Breast epithelium (tissue), 4 donors: ENCODE measurements around the gene MB21D2. TPM values are rescaled to one million over a fixed set of nuclear protein-coding genes. Genes with fewer than 3 reads are reported as not detected.
A peak's percentile ranks its signal among the peaks of the same experiment; 100 is the strongest.

Source experiments
- DNase-seq, 2 donors: peaks; one replicate each; pipeline ENCODE4 v3.0.0-alpha.2; 2019; ENCODE audit warnings: low spot score in 2 of 2
- H3K27ac ChIP-seq, 2 donors: fragments of 200-600 bp; sonication (generic) in 1 of 2; one replicate each; pipeline ENCODE4 v1.5.1; 2016 to 2019; ENCODE audit warnings: mild to moderate bottlenecking in 1 of 2
- H3K27me3 ChIP-seq, 2 donors: fragments of 200-600 bp; sonication (generic) in 1 of 2; one replicate each; pipeline versions ENCODE4 v1.5.1 to v1.6.0; 2017 to 2019; ENCODE audit warnings: control low read depth in 1 of 2, mild to moderate bottlenecking in 1 of 2
- H3K36me3 ChIP-seq: fragments of 200-600 bp; one replicate; pipeline ENCODE4 v1.5.1; 2019
- H3K4me1 ChIP-seq, 2 donors: fragments of 200-600 bp; sonication (generic); one replicate each; pipeline ENCODE4 v1.5.1; 2016 to 2019; ENCODE audit warnings: control low read depth in 1 of 2
- H3K4me3 ChIP-seq, 3 donors: fragments of 200-600 bp; sonication (generic); 1 replicate in 2 of 3; 2 replicates in 1 of 3; pipeline ENCODE4 v1.5.1; 2016 to 2019; ENCODE audit warnings: mild to moderate bottlenecking in 3 of 3, moderate library complexity in 2 of 3
- H3K9me3 ChIP-seq, 2 donors: fragments of 200-600 bp; sonication (generic) in 1 of 2; one replicate each; pipeline ENCODE4 v1.5.1; 2016 to 2019; ENCODE audit warnings: control low read depth in 1 of 2
- CTCF ChIP-seq, 3 donors: fragments of 450-650 bp; IDR thresholded peaks; one replicate each; pipeline ENCODE4 v1.5.1; 2016 to 2017; ENCODE audit warnings: antibody characterized with exemption in 3 of 3, mild to moderate bottlenecking in 3 of 3, moderate library complexity in 3 of 3
- POLR2A ChIP-seq: fragments of 450-650 bp; IDR thresholded peaks from one replicate; pipeline ENCODE4 v1.6.1; 2016; ENCODE audit warnings: antibody characterized with exemption, mild to moderate bottlenecking, moderate library complexity
- POLR2AphosphoS5 ChIP-seq, 3 donors: sonication (generic); formaldehyde crosslinking; IDR thresholded peaks; one replicate each; pipeline ENCODE4 v1.6.1; 2017; ENCODE audit warnings: antibody characterized with exemption in 3 of 3
- intact Hi-C: fragments of 100-400 bp; cut with DNase I; formaldehyde crosslinking; loops from one replicate; pipeline ENCODE4 v1.15.1; 2023; ENCODE audit warnings: low total_unique reads
- total RNA-seq, 3 donors: library from RNA; depleted of rRNA; stranded (reverse); fragments of >200 nt; gene quantifications; one replicate each; pipeline ENCODE4 v1.1.0, GENCODE V29; 2016

Gene MB21D2
- total RNA-seq, 3 donors from 2014 or later: 4.0 to 11.9 (median 6.2) TPM

- no peak for DNase-seq
- Histone ChIP-seq H3K4me1 (no peaks in the 10 kb centered on the region), H3K4me3 (no peak overlapping the region), H3K27ac (no peak overlapping the region), H3K27me3 (no peaks in the 10 kb centered on the region), H3K9me3 (no peaks in the 10 kb centered on the region), H3K36me3 (no peaks in the 10 kb centered on the region)
- intact Hi-C loops: no loop called here
- TF ChIP-seq POLR2AphosphoS5 (IDR thresholded peaks at IDR 0.05): no peak
- TF ChIP-seq CTCF (IDR thresholded peaks at IDR 0.05): no peak
- TF ChIP-seq POLR2A: no peak
These were observed 23.0 kb downstream of the MB21D2 start for GRCh38 chr3:192894676-192895075.

- peak in 1 of 2 donors; percentile 61 for DNase-seq
- Histone ChIP-seq H3K27me3 (no peaks in the 10 kb centered on the region), H3K9me3 (no peaks in the 10 kb centered on the region), H3K4me3 (no peak overlapping the region), H3K4me1 (no peaks in the 10 kb centered on the region), H3K36me3 (no peaks in the 10 kb centered on the region), H3K27ac (peak overlapping the region in 1 of 2 donors; percentile 51)
- intact Hi-C loops: no loop called here
- TF ChIP-seq POLR2AphosphoS5 (IDR thresholded peaks at IDR 0.05): no peak
- TF ChIP-seq CTCF (IDR thresholded peaks at IDR 0.05): no peak
- TF ChIP-seq POLR2A: no peak
These were observed 24.5 kb downstream of the MB21D2 start for GRCh38 chr3:192892981-192893700.

- no peak overlapping the region for H3K4me3 ChIP-seq
- no peak for DNase-seq
- H3K27me3 ChIP-seq: no peaks in the 10 kb centered on the region
- no peaks in the 10 kb centered on the region for H3K36me3 ChIP-seq
- no peaks in the 10 kb centered on the region for H3K9me3 ChIP-seq
- intact Hi-C loops: no loop called here
- no peak overlapping the region for H3K27ac ChIP-seq
- H3K4me1 ChIP-seq: no peaks in the 10 kb centered on the region
- TF ChIP-seq POLR2AphosphoS5 (IDR thresholded peaks at IDR 0.05) (no peak), CTCF (IDR thresholded peaks at IDR 0.05) (no peak), POLR2A (no peak)
These were observed 27.0 kb downstream of the MB21D2 start for GRCh38 chr3:192890347-192891335.

- H3K4me1 ChIP-seq: no peaks in the 10 kb centered on the region
- H3K36me3 ChIP-seq: no peaks in the 10 kb centered on the region
- no peak overlapping the region for H3K27ac ChIP-seq
- TF ChIP-seq POLR2AphosphoS5 (IDR thresholded peaks at IDR 0.05) (no peak), POLR2A (no peak), CTCF (IDR thresholded peaks at IDR 0.05) (no peak)
- DNase-seq: no peak
- no peak overlapping the region for H3K4me3 ChIP-seq
- H3K9me3 ChIP-seq: no peaks in the 10 kb centered on the region
- H3K27me3 ChIP-seq: no peaks in the 10 kb centered on the region
- intact Hi-C loops: no loop called here
These were observed 28.0 kb downstream of the MB21D2 start for GRCh38 chr3:192889679-192890078.

- Histone ChIP-seq H3K4me3 (no peak overlapping the region), H3K27ac (no peak overlapping the region), H3K4me1 (no peaks in the 10 kb centered on the region), H3K27me3 (no peaks in the 10 kb centered on the region), H3K9me3 (no peaks in the 10 kb centered on the region), H3K36me3 (no peaks in the 10 kb centered on the region)
- no peak for TF ChIP-seq CTCF (IDR thresholded peaks at IDR 0.05)
- no peak for TF ChIP-seq POLR2A
- TF ChIP-seq POLR2AphosphoS5 (IDR thresholded peaks at IDR 0.05): no peak
- DNase-seq: no peak
- intact Hi-C loops: no loop called here
These were observed 29.5 kb downstream of the MB21D2 start for GRCh38 chr3:192888190-192888589.
